Hematopoietic multipotent progenitor cell treated with erythropoietin and hydrocortisone succinate and interleukin-3 and kit ligand, for 8 days (in vitro differentiated cells): Measurements from ENCODE around the gene KRTCAP2.
A peak's percentile ranks its signal among the peaks of the same experiment; 100 is the strongest.

Source experiments
- DNase-seq: peaks from one replicate; pipeline ENCODE4 v3.0.0-alpha.2; 2015

Gene KRTCAP2

GRCh38 chr1:155130272-155131006 is 42.7 kb downstream of the KRTCAP2 start:
- no peak for DNase-seq

GRCh38 chr1:155128755-155129473 is 44.2 kb downstream of the KRTCAP2 start:
- DNase-seq: no peak

GRCh38 chr1:155127967-155128754 is 44.9 kb downstream of the KRTCAP2 start:
- DNase-seq: no peak

- no peak for DNase-seq
These were observed 45.8 kb downstream of the KRTCAP2 start, which contains the start of gene EFNA1 for GRCh38 chr1:155127105-155127966. EFNA1 (plus strand) TSS chr1:155127876; CDS start chr1:155127978, 102 bp downstream.

- peak; percentile 36 for DNase-seq
These were observed 46.5 kb downstream of the KRTCAP2 start for GRCh38 chr1:155126556-155127104.

- no peak for DNase-seq
These were observed 47.1 kb downstream of the KRTCAP2 start for GRCh38 chr1:155125946-155126555.

GRCh38 chr1:155125511-155125945 is 47.6 kb downstream of the KRTCAP2 start:
- no peak for DNase-seq

GRCh38 chr1:155124503-155125463 is 48.3 kb downstream of the KRTCAP2 start:
- DNase-seq: no peak

GRCh38 chr1:155123801-155124200 is 49.3 kb downstream of the KRTCAP2 start:
- no peak for DNase-seq

GRCh38 chr1:155122308-155122707 is 50.8 kb downstream of the KRTCAP2 start:
- DNase-seq: no peak

GRCh38 chr1:155121249-155121648 is 51.9 kb downstream of the KRTCAP2 start:
- DNase-seq: no peak

GRCh38 chr1:155120253-155120652 is 52.9 kb downstream of the KRTCAP2 start:
- DNase-seq: no peak
